GM21619 (cell line): Measurements from ENCODE around the gene USP43.
"Not testable (repeated sequence)": the region's sequence is repeated elsewhere in the genome, so short reads cannot be mapped to it uniquely, and the experiment has no call there.

Experiments
- ATAC-seq: cut with Tn5 transposase; IDR thresholded peaks from one replicate; pipeline ENCODE4 v1.9.1; 2021; ENCODE audit not compliant: unreplicated experiment

Gene USP43, protein sequence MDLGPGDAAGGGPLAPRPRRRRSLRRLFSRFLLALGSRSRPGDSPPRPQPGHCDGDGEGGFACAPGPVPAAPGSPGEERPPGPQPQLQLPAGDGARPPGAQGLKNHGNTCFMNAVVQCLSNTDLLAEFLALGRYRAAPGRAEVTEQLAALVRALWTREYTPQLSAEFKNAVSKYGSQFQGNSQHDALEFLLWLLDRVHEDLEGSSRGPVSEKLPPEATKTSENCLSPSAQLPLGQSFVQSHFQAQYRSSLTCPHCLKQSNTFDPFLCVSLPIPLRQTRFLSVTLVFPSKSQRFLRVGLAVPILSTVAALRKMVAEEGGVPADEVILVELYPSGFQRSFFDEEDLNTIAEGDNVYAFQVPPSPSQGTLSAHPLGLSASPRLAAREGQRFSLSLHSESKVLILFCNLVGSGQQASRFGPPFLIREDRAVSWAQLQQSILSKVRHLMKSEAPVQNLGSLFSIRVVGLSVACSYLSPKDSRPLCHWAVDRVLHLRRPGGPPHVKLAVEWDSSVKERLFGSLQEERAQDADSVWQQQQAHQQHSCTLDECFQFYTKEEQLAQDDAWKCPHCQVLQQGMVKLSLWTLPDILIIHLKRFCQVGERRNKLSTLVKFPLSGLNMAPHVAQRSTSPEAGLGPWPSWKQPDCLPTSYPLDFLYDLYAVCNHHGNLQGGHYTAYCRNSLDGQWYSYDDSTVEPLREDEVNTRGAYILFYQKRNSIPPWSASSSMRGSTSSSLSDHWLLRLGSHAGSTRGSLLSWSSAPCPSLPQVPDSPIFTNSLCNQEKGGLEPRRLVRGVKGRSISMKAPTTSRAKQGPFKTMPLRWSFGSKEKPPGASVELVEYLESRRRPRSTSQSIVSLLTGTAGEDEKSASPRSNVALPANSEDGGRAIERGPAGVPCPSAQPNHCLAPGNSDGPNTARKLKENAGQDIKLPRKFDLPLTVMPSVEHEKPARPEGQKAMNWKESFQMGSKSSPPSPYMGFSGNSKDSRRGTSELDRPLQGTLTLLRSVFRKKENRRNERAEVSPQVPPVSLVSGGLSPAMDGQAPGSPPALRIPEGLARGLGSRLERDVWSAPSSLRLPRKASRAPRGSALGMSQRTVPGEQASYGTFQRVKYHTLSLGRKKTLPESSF

DNA sequence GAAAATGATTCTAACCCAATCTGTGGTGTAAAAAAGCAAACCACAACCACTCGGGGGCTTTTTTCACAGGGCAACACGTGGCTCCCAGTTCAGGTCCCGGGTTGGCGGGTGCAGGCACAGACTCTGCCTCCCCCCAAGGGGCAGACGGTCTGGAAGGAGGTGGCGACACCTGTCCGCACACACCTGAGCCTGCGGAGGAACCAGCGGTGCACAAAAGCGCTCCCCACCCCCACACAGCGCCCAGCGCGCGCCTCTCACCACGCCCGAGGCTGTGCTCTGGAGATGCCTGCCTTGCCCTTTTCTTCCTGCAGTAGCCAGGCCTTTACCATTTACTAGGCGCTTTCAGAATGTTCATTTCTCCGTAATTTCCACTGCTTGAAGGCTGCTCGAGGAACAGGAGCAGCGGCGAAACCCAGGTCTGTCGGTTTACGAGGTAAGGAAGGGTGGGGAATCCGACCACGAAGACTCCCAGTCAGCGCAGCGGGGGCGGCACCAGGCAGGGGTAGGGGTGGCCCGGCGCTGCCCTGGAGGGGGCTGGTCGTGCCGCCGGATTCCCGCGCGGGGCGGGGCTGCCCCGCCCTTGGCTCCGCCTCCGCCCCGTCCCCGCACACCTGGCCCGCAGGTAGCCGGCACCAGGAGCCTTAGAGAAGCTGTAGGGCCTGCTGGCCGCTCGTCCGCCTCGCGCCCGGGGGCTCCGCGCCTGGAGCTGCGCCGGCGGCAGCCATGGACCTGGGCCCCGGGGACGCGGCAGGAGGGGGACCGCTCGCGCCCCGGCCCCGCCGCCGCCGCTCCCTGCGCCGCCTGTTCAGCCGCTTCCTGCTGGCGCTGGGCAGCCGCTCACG, at the start of gene USP43:
Gene USP43 (plus strand): TSS at position 608 of the 842 bp plus-strand sequence. CDS start 116 bp downstream, at position 724.
- ATAC-seq: no peak

GRCh38 chr17:9597638-9598037, 47.7 kb upstream of the USP43 start:
- not testable (repeated sequence) for ATAC-seq

DNA sequence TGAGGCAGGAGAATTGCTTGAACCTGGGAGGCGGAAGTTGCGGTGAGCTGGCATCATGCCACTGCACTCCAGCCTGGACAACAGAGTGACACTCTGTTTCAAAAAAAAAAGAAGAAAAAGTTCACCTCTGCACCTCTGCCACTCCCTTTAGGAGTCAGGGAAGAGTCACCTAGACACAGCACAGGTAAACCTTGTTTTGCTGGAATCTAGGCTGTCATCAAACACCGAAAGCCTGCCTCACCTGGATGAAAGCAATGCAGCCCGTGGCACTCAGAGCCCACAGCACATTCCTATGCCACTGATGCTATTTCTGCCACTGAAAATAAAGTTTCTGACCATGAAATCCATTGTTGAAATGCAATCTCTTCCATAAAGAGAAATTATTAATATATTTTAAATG, 46.7 kb upstream of the USP43 start:
- ATAC-seq: no peak

DNA sequence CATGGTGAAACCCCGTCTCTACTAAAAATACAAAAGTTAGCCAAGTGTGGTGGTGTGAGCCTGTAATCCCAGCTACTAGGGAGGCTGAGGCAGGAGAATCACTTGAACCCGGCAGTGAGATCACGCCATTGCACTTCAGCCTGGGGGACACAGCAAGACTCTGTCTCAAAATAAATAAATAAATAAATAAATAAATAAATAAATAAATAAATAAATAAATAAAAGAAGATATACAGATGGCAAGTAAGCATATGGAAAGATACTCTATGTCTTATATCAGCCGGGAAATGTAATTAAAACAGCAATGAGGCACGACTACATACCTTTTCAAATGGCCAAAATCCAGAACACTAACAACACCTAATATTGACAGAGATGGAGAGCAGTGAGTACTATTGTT, 40.7 kb upstream of the USP43 start:
- not testable (repeated sequence) for ATAC-seq

GRCh38 chr17:9606453-9606852, 38.9 kb upstream of the USP43 start:
- no peak for ATAC-seq

DNA sequence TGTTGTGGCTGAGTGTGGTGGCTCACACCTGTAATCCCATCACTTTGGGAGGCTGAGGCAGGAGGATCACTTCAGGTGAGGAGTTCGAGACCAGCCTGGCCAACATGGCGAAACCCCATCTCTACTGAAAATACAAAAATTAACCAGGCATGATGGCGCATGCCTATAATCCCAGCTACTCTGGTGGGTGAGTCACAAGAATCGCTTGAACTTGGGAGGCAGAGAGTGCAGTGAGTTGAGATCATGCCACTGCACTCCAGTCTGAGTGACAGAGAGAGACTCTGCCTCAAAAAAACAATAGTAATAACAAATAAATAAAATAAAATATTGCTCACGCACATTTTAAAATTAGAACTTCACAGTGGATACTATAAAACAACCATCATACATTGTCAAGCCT, 38.3 kb upstream of the USP43 start:
- not testable (repeated sequence) for ATAC-seq

DNA sequence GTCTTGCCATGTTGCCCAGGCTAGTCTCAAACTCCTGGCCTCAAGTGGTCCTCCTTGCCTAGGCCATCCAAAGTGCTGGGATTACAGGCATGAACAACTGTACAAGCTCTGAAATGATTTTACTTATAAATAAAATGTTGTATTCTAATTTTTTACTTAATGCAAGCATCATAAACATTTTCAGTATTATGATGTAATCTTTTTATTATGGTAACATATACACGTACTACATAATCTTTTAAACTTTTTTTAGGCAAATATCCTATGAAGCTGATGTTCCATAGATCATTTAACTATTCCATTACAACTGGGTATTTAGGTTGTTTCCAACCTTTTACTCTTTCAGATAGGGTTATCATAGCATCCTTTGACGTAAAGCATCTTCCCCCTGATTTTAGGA, 33.8 kb upstream of the USP43 start:
- no peak for ATAC-seq

DNA sequence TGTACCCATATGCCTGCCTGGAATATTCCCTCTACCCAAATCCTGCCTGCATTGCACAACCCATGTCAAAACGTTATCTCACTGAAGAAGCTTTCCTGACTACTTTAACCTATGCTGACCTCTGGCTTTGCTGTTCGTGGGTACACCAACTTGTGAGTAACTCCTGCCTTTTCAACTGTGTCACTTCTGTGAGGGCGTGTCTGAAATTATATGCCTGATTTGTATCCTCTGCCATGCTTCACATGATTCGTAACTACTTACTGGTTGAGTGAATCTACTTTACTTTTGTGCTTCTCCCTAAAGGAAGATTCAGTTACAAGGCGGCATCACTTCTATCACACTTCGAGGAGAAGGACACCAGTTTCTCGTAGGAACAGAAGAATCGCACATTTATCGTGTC, 33.3 kb upstream of the USP43 start:
- ATAC-seq: no peak

DNA sequence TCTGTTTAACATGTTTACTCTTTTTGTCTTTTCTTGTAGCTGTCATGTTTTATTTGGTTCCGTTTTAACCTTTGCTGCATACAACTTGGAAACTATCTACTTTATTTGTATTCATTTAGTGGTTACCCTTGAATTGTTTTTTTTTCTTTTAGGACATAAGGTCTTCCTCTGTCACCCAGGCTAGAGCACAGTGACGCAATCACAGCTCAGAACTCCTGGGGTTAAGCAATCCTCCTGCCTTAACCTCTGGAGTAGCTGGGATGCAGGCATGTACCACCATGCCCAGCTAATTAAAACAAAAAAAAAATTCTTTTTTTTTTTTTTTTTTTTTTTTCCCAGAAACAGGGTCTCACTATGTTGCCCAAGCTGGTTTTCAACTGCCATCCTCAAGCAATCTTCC, 29.8 kb upstream of the USP43 start:
- no peak for ATAC-seq

GRCh38 chr17:9622961-9623360, 22.4 kb upstream of the USP43 start:
- no peak for ATAC-seq

DNA sequence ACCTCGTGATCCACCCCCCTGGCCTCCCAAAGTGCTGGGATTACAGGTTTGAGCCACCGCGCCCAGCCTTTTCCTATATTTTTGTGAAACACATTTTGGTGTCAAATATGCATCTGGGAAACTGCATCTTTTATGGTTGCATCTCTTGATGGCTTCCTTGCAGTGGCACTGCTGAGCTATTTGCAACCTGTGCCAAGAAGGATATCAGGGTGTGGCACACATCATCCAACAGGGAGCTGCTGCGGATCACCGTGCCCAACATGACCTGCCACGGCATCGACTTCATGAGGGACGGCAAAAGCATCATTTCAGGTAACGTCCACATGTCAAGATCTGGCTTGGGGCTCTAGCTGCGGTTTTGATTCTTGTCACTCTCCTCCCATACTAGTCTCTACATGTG, 16.8 kb upstream of the USP43 start:
- ATAC-seq: no peak

GRCh38 chr17:9632741-9633140, 12.6 kb upstream of the USP43 start:
- no peak for ATAC-seq

GRCh38 chr17:9635340-9635739, 10.0 kb upstream of the USP43 start:
- ATAC-seq: no peak

DNA sequence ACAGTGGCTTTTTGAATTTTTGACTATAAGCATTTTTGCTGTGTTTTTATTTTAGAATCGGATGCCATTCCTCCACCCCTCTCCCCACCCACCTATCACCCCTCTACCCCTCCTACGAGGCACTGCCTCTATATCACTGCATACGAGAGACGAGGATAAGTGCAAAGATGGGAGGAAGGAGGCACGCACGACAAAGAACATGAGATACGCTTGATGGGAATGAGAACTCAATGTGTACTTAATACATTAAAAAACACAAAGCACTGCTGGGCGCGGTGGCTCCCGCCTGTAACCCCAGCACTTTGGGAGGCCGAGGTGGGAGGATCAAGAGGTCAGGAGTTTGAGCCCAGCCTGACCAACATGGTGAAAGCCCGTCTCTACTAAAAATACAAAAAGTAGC, 8.8 kb upstream of the USP43 start:
- ATAC-seq: no peak

GRCh38 chr17:9640388-9640787, 4.9 kb upstream of the USP43 start:
- ATAC-seq: not testable (repeated sequence)

GRCh38 chr17:9643611-9644010, 1.7 kb upstream of the USP43 start:
- ATAC-seq: no peak

GRCh38 chr17:9645851-9646545, 681 bp downstream of the USP43 start:
- ATAC-seq: no peak

GRCh38 chr17:9646546-9646885, 1.2 kb downstream of the USP43 start:
- no peak for ATAC-seq

DNA sequence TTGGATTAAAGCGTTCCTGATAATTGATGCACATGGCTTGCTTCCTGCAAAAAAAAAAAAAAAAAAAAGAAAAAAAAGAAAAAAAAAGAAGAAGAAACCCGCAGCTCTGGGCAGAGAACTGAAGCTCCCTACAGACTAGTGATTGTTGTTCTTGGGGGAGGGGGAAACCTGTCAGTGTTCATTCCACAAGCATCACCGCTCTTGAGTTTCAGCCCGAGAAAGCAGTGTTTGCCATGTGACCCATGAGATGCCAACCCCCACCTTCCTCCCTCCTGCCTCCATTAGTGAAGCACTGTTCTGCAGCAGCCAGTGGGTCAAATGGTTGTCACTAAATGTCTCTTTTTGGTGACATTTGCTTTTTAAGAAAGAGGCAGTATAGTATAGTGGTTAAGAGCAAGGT, 1.7 kb downstream of the USP43 start:
- no peak for ATAC-seq

GRCh38 chr17:9648521-9649110, 3.3 kb downstream of the USP43 start:
- ATAC-seq: no peak
